Retinal pigment epithelial cell (primary cell): ENCODE results near the gene SHCBP1.
"Not testable (repeated sequence)": the region's sequence is repeated elsewhere in the genome, so short reads cannot be mapped to it uniquely, and the experiment has no call there.

ENCODE experiments used
- DNase-seq: peaks from one replicate; pipeline ENCODE4 v3.0.0-alpha.2; 2010; ENCODE audit warnings: low read depth
- H3K4me3 ChIP-seq: 2 replicates; pipeline ENCODE4 v1.5.1; 2011; ENCODE audit warnings: mild to moderate bottlenecking, low read length, control low read depth, moderate library complexity
- CTCF ChIP-seq: conservative IDR thresholded peaks from 2 replicates; pipeline ENCODE4 v1.5.1; 2011; ENCODE audit warnings: low read depth, low read length, control low read depth, inconsistent platforms

Gene SHCBP1

GRCh38 chr16:46648656-46649055, 27.5 kb upstream of the SHCBP1 start:
- H3K4me3 ChIP-seq: no peak overlapping the region
- no peak for DNase-seq
- no peak for TF ChIP-seq CTCF

- no peak for TF ChIP-seq CTCF
- no peak overlapping the region for H3K4me3 ChIP-seq
- DNase-seq: no peak
These were observed 18.1 kb upstream of the SHCBP1 start for GRCh38 chr16:46638947-46639925.

GRCh38 chr16:46632778-46633733, 11.9 kb upstream of the SHCBP1 start:
- TF ChIP-seq CTCF: no peak
- no peak for DNase-seq
- H3K4me3 ChIP-seq: no peak overlapping the region

- no peak for DNase-seq
- no peak overlapping the region for H3K4me3 ChIP-seq
These were observed 8.4 kb upstream of the SHCBP1 start for GRCh38 chr16:46629331-46630219.

GRCh38 chr16:46627746-46628145, 6.6 kb upstream of the SHCBP1 start:
- no peak for DNase-seq

More at GRCh38 chr16:46629331-46630219, 8.4 kb upstream of the SHCBP1 start:
- peak; percentile 52 for TF ChIP-seq CTCF

GRCh38 chr16:46626681-46627080, 5.5 kb upstream of the SHCBP1 start:
- not testable (repeated sequence) for DNase-seq, H3K4me3 ChIP-seq

More at GRCh38 chr16:46627746-46628145, 6.6 kb upstream of the SHCBP1 start:
- no peak overlapping the region for H3K4me3 ChIP-seq
- TF ChIP-seq CTCF: no peak

- H3K4me3 ChIP-seq, DNase-seq: not testable (repeated sequence)
These were observed 3.7 kb upstream of the SHCBP1 start for GRCh38 chr16:46624862-46625261.

GRCh38 chr16:46623707-46624106, 2.5 kb upstream of the SHCBP1 start:
- not testable (repeated sequence) for DNase-seq, H3K4me3 ChIP-seq

GRCh38 chr16:46623246-46623645, 2.1 kb upstream of the SHCBP1 start:
- not testable (repeated sequence) for DNase-seq, H3K4me3 ChIP-seq
